GM12878 (cell line): Measurements from ENCODE around the gene NUPR1. TPM values are rescaled to one million over a fixed set of nuclear protein-coding genes. Genes with fewer than 3 reads are reported as not detected.
A peak's percentile ranks its signal among the peaks of the same experiment; 100 is the strongest.

Source experiments
- CHD2 ChIP-seq: IDR thresholded peaks from 2 replicates; pipeline ENCODE4 v1.6.1; 2011; ENCODE audit warnings: low read depth, low read length, improper control_type of control experiment, borderline replicate concordance
- CREM ChIP-seq: IDR thresholded peaks from 2 replicates; pipeline ENCODE4 v1.6.1; 2014; ENCODE audit warnings: antibody characterized with exemption, low read depth
- EP300 ChIP-seq, 2 experiments: fragments of 150-350 bp in 1 of 2; IDR thresholded peaks; 2 replicates each; pipeline ENCODE4 v1.6.1; 2011 to 2012; ENCODE audit warnings: low read depth in 2 of 2, low read length in 2 of 2, borderline replicate concordance in 1 of 2, improper control_type of control experiment in 1 of 2, inconsistent platforms in 1 of 2; ENCODE audit not compliant: control insufficient read depth in 1 of 2
- ETV6 ChIP-seq, 2 experiments: fragments of 450-650 bp in 1 of 2; IDR thresholded peaks in 1 of 2; conservative IDR thresholded peaks in 1 of 2; 2 replicates each; pipeline ENCODE4 v1.6.1; 2014; ENCODE audit warnings: antibody characterized with exemption in 1 of 2, borderline replicate concordance in 1 of 2, low read depth in 1 of 2, mild to moderate bottlenecking in 1 of 2, moderate library complexity in 1 of 2
- GABPA ChIP-seq: IDR thresholded peaks from 2 replicates; pipeline ENCODE4 v1.6.1; 2014; ENCODE audit warnings: antibody characterized with exemption, low read depth, mild to moderate bottlenecking, inconsistent platforms
- GATAD2B ChIP-seq: fragments of 450-650 bp; conservative IDR thresholded peaks from 2 replicates; pipeline ENCODE4 v1.6.1; 2017; ENCODE audit warnings: low read depth, mild to moderate bottlenecking, moderate library complexity
- HDAC6 ChIP-seq: fragments of 200-600 bp; sonication (generic); IDR thresholded peaks from one replicate; pipeline ENCODE4 v1.8.0; 2017; ENCODE audit warnings: antibody characterized with exemption; ENCODE audit not compliant: unreplicated experiment
- JUNB ChIP-seq: IDR thresholded peaks from 2 replicates; pipeline ENCODE4 v1.6.1; 2016; ENCODE audit warnings: antibody characterized with exemption, mild to moderate bottlenecking
- MEF2A ChIP-seq: IDR thresholded peaks from 2 replicates; pipeline ENCODE4 v1.6.1; 2011; ENCODE audit warnings: low read depth, mild to moderate bottlenecking, low read length, moderate library complexity; ENCODE audit not compliant: insufficient read depth
- MYC ChIP-seq: IDR thresholded peaks from 2 replicates; pipeline ENCODE4 v1.6.1; 2011; ENCODE audit warnings: mild to moderate bottlenecking, low read length, moderate library complexity, inconsistent platforms; ENCODE audit not compliant: insufficient read depth, insufficient replicate concordance, insufficient read length, severe bottlenecking
- NBN ChIP-seq: fragments of 450-650 bp; IDR thresholded peaks from 2 replicates; pipeline ENCODE4 v1.6.1; 2016
- NFIC ChIP-seq: IDR thresholded peaks from 2 replicates; pipeline ENCODE4 v1.6.1; 2012; ENCODE audit warnings: low read depth, mild to moderate bottlenecking, inconsistent platforms, low read length, moderate library complexity
- NFYB ChIP-seq: IDR thresholded peaks from 2 replicates; pipeline ENCODE4 v1.6.1; 2011; ENCODE audit warnings: low read depth, mild to moderate bottlenecking, low read length, improper control_type of control experiment, moderate library complexity; ENCODE audit not compliant: insufficient read depth
- NR2C2 ChIP-seq: IDR thresholded peaks from 2 replicates; pipeline ENCODE4 v1.6.1; 2011; ENCODE audit warnings: borderline replicate concordance, low read depth; ENCODE audit not compliant: control insufficient read depth, insufficient read length
- POLR2A ChIP-seq: IDR thresholded peaks from 2 replicates; pipeline ENCODE4 v1.6.1; 2011; ENCODE audit warnings: low read depth, mild to moderate bottlenecking, low read length
- RB1 ChIP-seq: fragments of 450-650 bp; formaldehyde crosslinking; IDR thresholded peaks from 2 replicates; pipeline ENCODE4 v1.6.1; 2017; ENCODE audit warnings: mild to moderate bottlenecking, borderline replicate concordance
- SIN3A ChIP-seq: IDR thresholded peaks from 2 replicates; pipeline ENCODE4 v1.6.1; 2012; ENCODE audit warnings: low read depth, low read length, improper control_type of control experiment
- SIX5 ChIP-seq: IDR thresholded peaks from 2 replicates; pipeline ENCODE4 v1.6.1; 2011; ENCODE audit warnings: mild to moderate bottlenecking, low read depth, low read length, moderate library complexity; ENCODE audit not compliant: severe bottlenecking
- SREBF1 ChIP-seq: IDR thresholded peaks from 2 replicates; pipeline ENCODE4 v1.6.1; 2012; ENCODE audit warnings: mild to moderate bottlenecking, low read length
- STAT3 ChIP-seq: IDR thresholded peaks from 2 replicates; pipeline ENCODE4 v1.6.1; 2011; ENCODE audit warnings: low read depth, low read length, improper control_type of control experiment
- TBL1XR1 ChIP-seq: IDR thresholded peaks from 2 replicates; pipeline ENCODE4 v1.6.1; 2012; ENCODE audit warnings: low read depth, low read length, improper control_type of control experiment
- TCF12 ChIP-seq: IDR thresholded peaks from 2 replicates; pipeline ENCODE4 v1.6.1; 2011; ENCODE audit warnings: low read depth, mild to moderate bottlenecking, low read length
- WRNIP1 ChIP-seq: IDR thresholded peaks from 2 replicates; pipeline ENCODE4 v1.6.1; 2011; ENCODE audit warnings: low read depth, low read length, improper control_type of control experiment, borderline replicate concordance
- ZNF207 ChIP-seq: fragments of 450-650 bp; IDR thresholded peaks from 2 replicates; pipeline ENCODE4 v1.6.1; 2014; ENCODE audit warnings: antibody characterized with exemption, mild to moderate bottlenecking, borderline replicate concordance
- ZNF384 ChIP-seq: IDR thresholded peaks from 2 replicates; pipeline ENCODE4 v1.6.1; 2012; ENCODE audit warnings: low read depth, mild to moderate bottlenecking, low read length, improper control_type of control experiment, borderline replicate concordance
- ZNF622 ChIP-seq: fragments of 450-650 bp; IDR thresholded peaks from 2 replicates; pipeline ENCODE4 v1.6.1; 2017; ENCODE audit warnings: mild to moderate bottlenecking, inconsistent platforms
- polyA plus RNA-seq, 11 experiments: library from polyadenylated mRNA; depleted of rRNA in 4 of 11; unstranded in 6 of 11; stranded (reverse) in 5 of 11; fragments of >200 nt; fragmentation: Nextera tagmentation in 4 of 11; fragmentation: Illumina TruSeq in 1 of 11; extraction: Ambion mirVana in 4 of 11; extraction: Trizol in 1 of 11; gene quantifications; 1 replicate in 1 of 11; 2 replicates in 10 of 11; pipeline versions ENCODE4 v1.2.1 to v1.2.3, GENCODE V29; 2011 to 2016; ENCODE audit warnings: inconsistent platforms in 2 of 11, missing spikeins in 2 of 11, low read depth in 1 of 11
- total RNA-seq, 4 experiments: library from RNA; depleted of rRNA in 3 of 4; stranded (reverse); fragments of >200 nt in 3 of 4; fragmentation: Illumina TruSeq in 1 of 4; extraction: Trizol in 1 of 4; gene quantifications; 2 replicates each; pipeline versions ENCODE4 v1.2.1 to v1.2.3, GENCODE V29; 2013 to 2021
- TF ChIP-seq, protein P1 (sequence below): IDR thresholded peaks from 2 replicates; pipeline ENCODE4 v1.6.1; 2012; ENCODE audit warnings: low read depth, low read length, improper control_type of control experiment
- TF ChIP-seq, protein P2 (sequence below): IDR thresholded peaks from 2 replicates; pipeline ENCODE4 v1.6.1; 2012; ENCODE audit warnings: low read length, inconsistent platforms
- TF ChIP-seq, protein P3 (sequence below): fragments of 450-650 bp; IDR thresholded peaks from 2 replicates; pipeline ENCODE4 v1.6.1; 2017; ENCODE audit warnings: borderline replicate concordance

Gene NUPR1
- total and polyA plus RNA-seq, 10 of the 15 experiments (the other 5 are each of a cell fraction or from before 2014, with no cell fraction given): 0.04 to 0.78 (median 0.17) TPM; not detected in 2

DNA sequence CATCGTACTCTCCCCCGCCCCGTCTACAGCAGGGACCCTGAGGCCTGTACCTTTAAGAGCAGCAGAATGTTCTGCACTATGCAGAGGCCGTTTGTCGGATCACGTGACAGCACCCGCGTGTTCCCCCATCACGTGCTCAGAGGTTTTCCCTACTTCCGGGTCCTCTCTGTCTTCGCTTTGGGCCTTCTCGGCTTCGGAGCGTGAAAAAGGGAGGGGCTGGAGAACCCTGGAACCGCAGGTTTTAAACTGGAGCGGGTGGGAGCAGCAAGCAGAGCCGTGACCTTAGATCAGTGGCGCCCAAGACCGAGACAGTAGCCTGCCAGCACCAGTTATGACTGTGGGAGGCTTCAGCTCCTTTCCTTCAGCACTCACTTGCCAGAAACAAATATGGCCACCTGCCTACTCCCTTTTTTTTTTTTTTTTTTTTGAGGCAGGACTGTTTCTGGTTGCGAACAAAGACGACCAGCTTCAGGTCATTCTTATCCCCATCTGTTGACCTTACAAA lies 46.8 kb downstream of the NUPR1 start, which contains the start of gene CLN3 (continued):
- TF ChIP-seq GABPA (peak; percentile 70), TCF12 (0 out of 2 replicates have a peak, but pooled peaks have one; percentile 8), JUNB (no peak), RB1 (no peak), MYC (no peak), SIN3A (peak; percentile 93), SIX5 (peak; percentile 55), NR2C2 (no peak), SREBF1 (no peak; the same call in 1 of the 2 replicates), NFIC (peak; percentile 83), NFYB (no peak), TBL1XR1 (peak; percentile 22; the same call in 1 of the 2 replicates), GATAD2B (peak; percentile 61; the same call in 1 of the 2 replicates), CHD2 (no peak), STAT3 (no peak), WRNIP1 (0 out of 2 replicates have a peak, but pooled peaks have one; percentile 1), EP300 (IDR thresholded peaks at IDR 0.05; ENCODE audit: borderline replicate concordance in 1 of 2, control insufficient read depth in 1 of 2, low read depth in 2 of 2, low read length in 2 of 2) (peak in 1 of 2 experiments; percentile 52; a peak in 2 of 4 replicates), ETV6 (conservative IDR thresholded peaks at IDR 0.05 in 1 of 2, IDR thresholded peaks at IDR 0.05 in 1 of 2; ENCODE audit: borderline replicate concordance in 1 of 2, low read depth in 1 of 2) (peak in 1 of 2 experiments; percentile 30; a peak in 1 of 4 replicates), ZNF622 (no peak), NBN (peak; percentile 83), ZNF384 (peak; percentile 99), HDAC6 (no peak), ZNF207 (peak; percentile 77; the same call in 1 of the 2 replicates), CREM (peak; percentile 71; the same call in 1 of the 2 replicates), POLR2A (peak; percentile 69), MEF2A (no peak)
- TF ChIP-seq, protein P1, sequence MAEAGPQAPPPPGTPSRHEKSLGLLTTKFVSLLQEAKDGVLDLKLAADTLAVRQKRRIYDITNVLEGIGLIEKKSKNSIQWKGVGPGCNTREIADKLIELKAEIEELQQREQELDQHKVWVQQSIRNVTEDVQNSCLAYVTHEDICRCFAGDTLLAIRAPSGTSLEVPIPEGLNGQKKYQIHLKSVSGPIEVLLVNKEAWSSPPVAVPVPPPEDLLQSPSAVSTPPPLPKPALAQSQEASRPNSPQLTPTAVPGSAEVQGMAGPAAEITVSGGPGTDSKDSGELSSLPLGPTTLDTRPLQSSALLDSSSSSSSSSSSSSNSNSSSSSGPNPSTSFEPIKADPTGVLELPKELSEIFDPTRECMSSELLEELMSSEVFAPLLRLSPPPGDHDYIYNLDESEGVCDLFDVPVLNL: no peak
- TF ChIP-seq, protein P2, sequence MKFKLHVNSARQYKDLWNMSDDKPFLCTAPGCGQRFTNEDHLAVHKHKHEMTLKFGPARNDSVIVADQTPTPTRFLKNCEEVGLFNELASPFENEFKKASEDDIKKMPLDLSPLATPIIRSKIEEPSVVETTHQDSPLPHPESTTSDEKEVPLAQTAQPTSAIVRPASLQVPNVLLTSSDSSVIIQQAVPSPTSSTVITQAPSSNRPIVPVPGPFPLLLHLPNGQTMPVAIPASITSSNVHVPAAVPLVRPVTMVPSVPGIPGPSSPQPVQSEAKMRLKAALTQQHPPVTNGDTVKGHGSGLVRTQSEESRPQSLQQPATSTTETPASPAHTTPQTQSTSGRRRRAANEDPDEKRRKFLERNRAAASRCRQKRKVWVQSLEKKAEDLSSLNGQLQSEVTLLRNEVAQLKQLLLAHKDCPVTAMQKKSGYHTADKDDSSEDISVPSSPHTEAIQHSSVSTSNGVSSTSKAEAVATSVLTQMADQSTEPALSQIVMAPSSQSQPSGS: no peak
- TF ChIP-seq, protein P3, sequence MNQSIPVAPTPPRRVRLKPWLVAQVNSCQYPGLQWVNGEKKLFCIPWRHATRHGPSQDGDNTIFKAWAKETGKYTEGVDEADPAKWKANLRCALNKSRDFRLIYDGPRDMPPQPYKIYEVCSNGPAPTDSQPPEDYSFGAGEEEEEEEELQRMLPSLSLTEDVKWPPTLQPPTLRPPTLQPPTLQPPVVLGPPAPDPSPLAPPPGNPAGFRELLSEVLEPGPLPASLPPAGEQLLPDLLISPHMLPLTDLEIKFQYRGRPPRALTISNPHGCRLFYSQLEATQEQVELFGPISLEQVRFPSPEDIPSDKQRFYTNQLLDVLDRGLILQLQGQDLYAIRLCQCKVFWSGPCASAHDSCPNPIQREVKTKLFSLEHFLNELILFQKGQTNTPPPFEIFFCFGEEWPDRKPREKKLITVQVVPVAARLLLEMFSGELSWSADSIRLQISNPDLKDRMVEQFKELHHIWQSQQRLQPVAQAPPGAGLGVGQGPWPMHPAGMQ: no peak
